ENCODE data around the gene RBFOX2. TPM values are rescaled to one million over a fixed set of nuclear protein-coding genes. Genes with fewer than 3 reads are reported as not detected.
A peak's percentile ranks its signal among the peaks of the same experiment; 100 is the strongest.

The RBFOX2 gene
- total RNA-seq, 1 donor from 2014 or later: 64.1 TPM

- no peak overlapping the region for H3K4me3 ChIP-seq
- TF ChIP-seq CTCF (IDR thresholded peaks at IDR 0.05): no peak
- no peaks in the 10 kb centered on the region for H3K9me3 ChIP-seq
- H3K27ac ChIP-seq: no peak overlapping the region
- ATAC-seq (no peak), DNase-seq (no peak)
- no peaks in the 10 kb centered on the region for H3K27me3 ChIP-seq
- H3K4me1 ChIP-seq: no peaks in the 10 kb centered on the region
- intact Hi-C loops (cut with DNase I): no loop called here
- no peaks in the 10 kb centered on the region for H3K36me3 ChIP-seq
Observed at GRCh38 chr22:36036167-36036624, 7.6 kb upstream of the RBFOX2 start.

- Histone ChIP-seq H3K36me3 (no peaks in the 10 kb centered on the region), H3K4me3 (no peak overlapping the region), H3K27ac (no peak overlapping the region), H3K9me3 (no peaks in the 10 kb centered on the region), H3K4me1 (no peaks in the 10 kb centered on the region), H3K27me3 (no peaks in the 10 kb centered on the region)
- intact Hi-C loops (cut with DNase I): no loop called here
- DNase-seq (no peak), ATAC-seq (no peak)
- no peak for TF ChIP-seq CTCF (IDR thresholded peaks at IDR 0.05)
Observed at GRCh38 chr22:36032611-36033010, 4.0 kb upstream of the RBFOX2 start.

GRCh38 chr22:36029406-36029755 is 757 bp upstream of the RBFOX2 start:
- ATAC-seq: no peak
- H3K36me3 ChIP-seq: no peaks in the 10 kb centered on the region
- peak overlapping the region; percentile 71 for H3K4me3 ChIP-seq
- no peak for TF ChIP-seq CTCF (IDR thresholded peaks at IDR 0.05)
- peak overlapping the region; percentile 77 for H3K27ac ChIP-seq
- intact Hi-C loops (cut with DNase I): no loop called here
- H3K27me3 ChIP-seq: no peaks in the 10 kb centered on the region
- no peak for DNase-seq
- H3K4me1 ChIP-seq: peaks cover 12% of the 10 kb centered on the region
- no peaks in the 10 kb centered on the region for H3K9me3 ChIP-seq

GRCh38 chr22:36027935-36028645 is 534 bp downstream of the RBFOX2 start:
- no peaks in the 10 kb centered on the region for H3K27me3 ChIP-seq
- peak overlapping the region; percentile 71 for H3K4me3 ChIP-seq
- ATAC-seq (peak; percentile 56), DNase-seq (no peak)
- no peak for TF ChIP-seq CTCF (IDR thresholded peaks at IDR 0.05)
- H3K9me3 ChIP-seq: no peaks in the 10 kb centered on the region
- intact Hi-C loops (cut with DNase I): no loop called here
- no peaks in the 10 kb centered on the region for H3K36me3 ChIP-seq
- peaks cover 12% of the 10 kb centered on the region for H3K4me1 ChIP-seq
- H3K27ac ChIP-seq: peak overlapping the region; percentile 77

- Histone ChIP-seq H3K4me1 (peaks cover 15% of the 10 kb centered on the region), H3K27ac (peak overlapping the region; percentile 74), H3K36me3 (no peaks in the 10 kb centered on the region), H3K4me3 (peak overlapping the region; percentile 71), H3K27me3 (no peaks in the 10 kb centered on the region), H3K9me3 (no peaks in the 10 kb centered on the region)
- DNase-seq (no peak), ATAC-seq (no peak)
- intact Hi-C loops (cut with DNase I): no loop called here
- no peak for TF ChIP-seq CTCF (IDR thresholded peaks at IDR 0.05)
Observed at GRCh38 chr22:36027579-36027934, 1.1 kb downstream of the RBFOX2 start.

- no peak for TF ChIP-seq CTCF (IDR thresholded peaks at IDR 0.05)
- no peak for ATAC-seq
- peak overlapping the region; percentile 74 for H3K27ac ChIP-seq
- no peaks in the 10 kb centered on the region for H3K27me3 ChIP-seq
- H3K4me3 ChIP-seq: peak overlapping the region; percentile 71
- no peak for DNase-seq
- H3K9me3 ChIP-seq: no peaks in the 10 kb centered on the region
- H3K36me3 ChIP-seq: no peaks in the 10 kb centered on the region
- peaks cover 20% of the 10 kb centered on the region for H3K4me1 ChIP-seq
- intact Hi-C loops (cut with DNase I): no loop called here
Observed at GRCh38 chr22:36026741-36027140, 1.9 kb downstream of the RBFOX2 start.

All from upper lobe of right lung (tissue), 1 donor.